ENCODE measurements around the gene MAN1C1.

GRCh38 chr1:25570798-25571521 lies 45.6 kb upstream of the MAN1C1 start:
- TF ChIP-seq RBM17 (IDR thresholded peaks at IDR 0.05; ENCODE audit: borderline replicate concordance, low read depth, low read length) (no peak), ZNF780A (CRISPR knock-in tag; IDR thresholded peaks at IDR 0.05) (no peak), NFIC (IDR thresholded peaks at IDR 0.05) (no peak), TARDBP (IDR thresholded peaks at IDR 0.05) (no peak), CTCF (IDR thresholded peaks at IDR 0.05 in 2 of 3, conservative IDR thresholded peaks at IDR 0.05 in 1 of 3; ENCODE audit: insufficient read depth in 2 of 3, low read depth in 1 of 3, low read length in 3 of 3) (no peak), LEF1 (IDR thresholded peaks at IDR 0.05) (no peak), ZC3H4 (CRISPR knock-in tag; IDR thresholded peaks at IDR 0.05; ENCODE audit: borderline replicate concordance) (no peak), CTBP1 (IDR thresholded peaks at IDR 0.05; ENCODE audit: borderline replicate concordance) (no peak), SMARCE1 (IDR thresholded peaks at IDR 0.05) (no peak), FOXA1 (IDR thresholded peaks at IDR 0.05; ENCODE audit: borderline replicate concordance) (no peak), ETV5 (CRISPR knock-in tag; IDR thresholded peaks at IDR 0.05; ENCODE audit: low read depth) (no peak)
